Activated B cell treated with CpG ODN at 0.5 μM for 24 hours (primary cell): Measurements from ENCODE around the gene BIRC3. TPM values are rescaled to one million over a fixed set of nuclear protein-coding genes. Genes with fewer than 3 reads are reported as not detected.
"Not testable (repeated sequence)": the region's sequence is repeated elsewhere in the genome, so short reads cannot be mapped to it uniquely, and the experiment has no call there.

Source experiments
- ATAC-seq: fragments of 200-7000 bp; cut with Tn5 transposase; one replicate; pipeline ENCODE4 v1.10.0; 2021; ENCODE audit warnings: low read depth, mild to moderate bottlenecking, moderate library complexity
- CTCF ChIA-PET: fragments of 350-600 bp; sonication (Branson Sonifier 250); formaldehyde crosslinking; loops from one replicate; lab custom pipeline; 2021; ENCODE audit warnings: antibody characterized with exemption; lab: Charles Lee
- POLR2A ChIA-PET: fragments of 350-600 bp; sonication (Branson Sonifier 250); formaldehyde crosslinking; loops from one replicate; lab custom pipeline; 2021; ENCODE audit warnings: antibody characterized with exemption; lab: Charles Lee
- DNase-seq: peaks from one replicate; pipeline ENCODE4 v3.0.0; 2022
- H3K27ac Mint-ChIP-seq: one replicate; pipeline ENCODE4 v1.8.0; 2020; ENCODE audit warnings: mixed read lengths
- H3K27me3 Mint-ChIP-seq: one replicate; pipeline ENCODE4 v1.8.0; 2021; ENCODE audit warnings: mixed read lengths
- H3K36me3 Mint-ChIP-seq: one replicate; pipeline ENCODE4 v1.8.0; 2021; ENCODE audit warnings: low read depth, mixed read lengths
- H3K4me1 Mint-ChIP-seq: one replicate; pipeline ENCODE4 v1.8.0; 2021; ENCODE audit warnings: mixed read lengths
- H3K4me3 Mint-ChIP-seq: one replicate; pipeline ENCODE4 v1.8.0; 2020; ENCODE audit warnings: mild to moderate bottlenecking, mixed read lengths
- H3K9me3 Mint-ChIP-seq: one replicate; pipeline ENCODE4 v1.8.0; 2020; ENCODE audit warnings: mixed read lengths
- intact Hi-C: fragments of 100-400 bp; cut with micrococcal nuclease; formaldehyde crosslinking; loops from one replicate; pipeline ENCODE4 v1.15.1; 2024
- total RNA-seq: library from RNA; stranded (reverse); gene quantifications from 2 replicates; pipeline ENCODE4 v1.2.3, GENCODE V29; 2022
- TF ChIP-seq, protein P1 (sequence below): fragments of 200-600 bp; IDR thresholded peaks from one replicate; pipeline ENCODE4 v1.8.0; 2022; ENCODE audit warnings: antibody characterized with exemption, mild to moderate bottlenecking

BIRC3 gene
- total RNA-seq, 1 donor from 2014 or later: 270 TPM

DNA sequence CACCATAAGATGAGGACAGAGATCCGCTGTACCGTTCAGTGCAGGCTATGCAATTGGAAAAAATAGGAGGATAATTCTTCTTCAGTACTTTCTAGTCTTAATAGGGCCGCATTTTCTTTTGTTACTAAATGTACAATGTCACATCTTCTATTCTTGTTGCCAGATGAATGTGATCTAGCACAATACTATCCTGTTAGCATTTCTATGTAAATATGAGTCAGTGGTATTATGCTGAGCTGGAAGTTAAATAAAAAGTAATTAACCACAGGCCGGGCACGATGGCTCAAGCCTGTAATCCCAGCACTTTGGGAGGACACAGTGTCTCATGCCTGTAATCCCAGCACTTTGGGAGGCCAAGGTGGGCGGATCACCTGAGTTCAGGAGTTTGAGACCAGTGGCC is 24.4 kb upstream of the BIRC3 start:
- ChIA-PET POLR2A (interaction anchor here (0.5 to 14.2 kb wide), 6 partner anchors 21 to 374 kb away, joined by 3 to 424 read pairs (median 6); partner anchors contain the start of genes BIRC2 and BIRC3), CTCF (interaction anchor here (1.2 to 9.6 kb wide), 7 partner anchors 18 to 320 kb away, joined by 3 to 167 read pairs (median 13); partner anchors contain the start of gene BIRC3)
- intact Hi-C loops: no loop called here
- DNase-seq: no peak
- Mint-ChIP-seq H3K27me3 (no peaks in the 10 kb centered on the region), H3K36me3 (no peaks in the 10 kb centered on the region), H3K4me1 (peaks cover 72% of the 10 kb centered on the region), H3K4me3 (no peak overlapping the region), H3K9me3 (no peaks in the 10 kb centered on the region), H3K27ac (peak overlapping the region; percentile 24)
- TF ChIP-seq, protein P1, sequence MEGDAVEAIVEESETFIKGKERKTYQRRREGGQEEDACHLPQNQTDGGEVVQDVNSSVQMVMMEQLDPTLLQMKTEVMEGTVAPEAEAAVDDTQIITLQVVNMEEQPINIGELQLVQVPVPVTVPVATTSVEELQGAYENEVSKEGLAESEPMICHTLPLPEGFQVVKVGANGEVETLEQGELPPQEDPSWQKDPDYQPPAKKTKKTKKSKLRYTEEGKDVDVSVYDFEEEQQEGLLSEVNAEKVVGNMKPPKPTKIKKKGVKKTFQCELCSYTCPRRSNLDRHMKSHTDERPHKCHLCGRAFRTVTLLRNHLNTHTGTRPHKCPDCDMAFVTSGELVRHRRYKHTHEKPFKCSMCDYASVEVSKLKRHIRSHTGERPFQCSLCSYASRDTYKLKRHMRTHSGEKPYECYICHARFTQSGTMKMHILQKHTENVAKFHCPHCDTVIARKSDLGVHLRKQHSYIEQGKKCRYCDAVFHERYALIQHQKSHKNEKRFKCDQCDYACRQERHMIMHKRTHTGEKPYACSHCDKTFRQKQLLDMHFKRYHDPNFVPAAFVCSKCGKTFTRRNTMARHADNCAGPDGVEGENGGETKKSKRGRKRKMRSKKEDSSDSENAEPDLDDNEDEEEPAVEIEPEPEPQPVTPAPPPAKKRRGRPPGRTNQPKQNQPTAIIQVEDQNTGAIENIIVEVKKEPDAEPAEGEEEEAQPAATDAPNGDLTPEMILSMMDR: no peak
- ATAC-seq: no peak

DNA sequence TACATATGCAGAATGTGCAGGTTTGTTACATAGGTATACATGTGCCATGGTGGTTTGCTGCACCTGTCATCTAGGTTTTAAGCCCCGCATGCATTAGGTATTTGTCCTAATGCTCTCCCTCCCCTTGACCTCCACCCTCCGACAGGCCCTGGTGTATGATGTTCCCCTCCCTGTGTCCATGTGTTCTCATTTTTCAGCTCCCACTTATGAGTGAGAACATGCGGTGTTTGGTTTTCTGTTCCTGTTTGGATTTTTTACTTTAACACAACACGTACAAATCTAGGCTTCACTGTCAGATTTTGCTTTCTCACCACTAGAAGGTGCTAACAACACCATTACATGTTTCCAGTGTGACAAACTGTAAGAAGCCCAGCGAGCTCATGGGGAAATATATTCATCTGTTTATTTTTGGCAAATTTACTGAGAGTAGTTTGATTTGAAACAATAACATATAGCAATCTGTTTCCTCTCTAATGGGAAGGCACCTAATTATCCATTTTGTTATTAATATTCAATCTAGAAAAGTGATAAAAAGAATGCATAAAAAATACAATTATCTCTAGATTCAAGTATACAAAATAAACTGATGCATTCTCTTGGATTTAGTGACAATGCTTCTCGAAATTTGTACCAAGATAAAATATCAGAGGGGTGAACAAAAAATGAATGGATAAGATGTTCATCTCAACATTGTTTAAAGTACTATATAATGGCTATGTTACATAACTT is 23.2 kb upstream of the BIRC3 start:
- intact Hi-C loops: loop anchor here (1.0 kb wide), 3 partner anchors 12 to 53 kb away; partner anchors contain the start of genes BIRC2 and BIRC3
- Mint-ChIP-seq H3K36me3 (no peaks in the 10 kb centered on the region), H3K9me3 (no peaks in the 10 kb centered on the region), H3K4me1 (peaks cover 72% of the 10 kb centered on the region), H3K27me3 (no peaks in the 10 kb centered on the region), H3K27ac (peak overlapping the region; percentile 94), H3K4me3 (peak overlapping the region; percentile 84)
- ChIA-PET CTCF (interaction anchor here (0.9 to 9.6 kb wide), 15 partner anchors 17 to 319 kb away, joined by 3 to 167 read pairs (median 7); partner anchors contain the start of gene BIRC3), POLR2A (interaction anchor here (0.6 to 14.2 kb wide), 16 partner anchors 9 to 372 kb away, joined by 3 to 424 read pairs (median 3); partner anchors contain the start of genes BIRC2 and BIRC3)
- TF ChIP-seq, protein P1: no peak
- peak; percentile 91 for ATAC-seq
- DNase-seq: peak; percentile 26

DNA sequence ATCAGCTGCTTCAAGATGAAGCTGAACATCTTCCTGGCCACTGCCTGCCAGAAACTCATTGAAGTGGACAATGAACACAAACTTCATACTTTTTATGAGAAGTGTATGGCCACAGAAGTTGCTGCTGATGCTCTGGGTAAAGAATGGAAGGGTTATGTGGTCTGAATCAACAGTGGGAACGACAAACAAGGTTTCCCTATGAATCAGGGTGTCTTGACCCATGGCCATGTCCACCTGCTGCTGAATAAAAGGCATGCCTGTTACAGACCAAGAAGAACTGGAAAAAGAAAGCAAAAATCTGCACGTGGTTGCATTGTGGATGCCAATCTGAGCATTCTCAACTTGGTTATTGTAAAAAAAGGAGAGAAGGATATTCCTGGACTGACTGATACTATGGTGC is 22.2 kb upstream of the BIRC3 start:
- intact Hi-C loops: no loop called here
- Mint-ChIP-seq H3K9me3 (no peaks in the 10 kb centered on the region), H3K4me3 (peak overlapping the region; percentile 67), H3K27me3 (no peaks in the 10 kb centered on the region), H3K27ac (peak overlapping the region; percentile 94), H3K36me3 (no peaks in the 10 kb centered on the region), H3K4me1 (peaks cover 74% of the 10 kb centered on the region)
- TF ChIP-seq, protein P1: no peak
- POLR2A ChIA-PET: interaction anchor here (0.6 to 14.2 kb wide), 12 partner anchors 8 to 316 kb away, joined by 3 to 424 read pairs (median 4); partner anchors contain the start of genes BIRC2 and BIRC3
- ATAC-seq (no peak), DNase-seq (no peak)
- CTCF ChIA-PET: interaction anchor here (0.5 to 9.6 kb wide), 12 partner anchors 16 to 372 kb away, joined by 3 to 167 read pairs (median 8); partner anchors contain the start of gene BIRC3

DNA sequence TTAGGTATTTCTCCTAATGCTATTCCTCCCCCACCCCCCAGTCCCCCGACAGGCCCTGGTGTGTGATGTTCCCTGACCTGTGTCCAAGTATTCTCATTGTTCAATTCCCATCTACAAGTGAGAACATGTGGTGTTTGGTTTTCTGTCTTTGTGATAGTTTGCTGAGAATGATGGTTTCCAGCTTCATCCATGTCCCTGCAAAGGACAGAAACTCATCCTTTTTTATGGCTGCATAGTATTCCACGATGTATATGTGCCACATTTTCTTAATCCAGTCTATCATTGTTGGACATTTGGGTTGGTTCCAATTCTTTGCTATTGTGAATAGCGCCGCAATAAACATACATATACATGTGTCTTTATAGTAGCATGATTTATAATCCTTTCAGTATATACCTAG is 20.5 kb upstream of the BIRC3 start:
- intact Hi-C loops, H3K9me3 Mint-ChIP-seq, DNase-seq, H3K36me3 Mint-ChIP-seq, H3K4me3 Mint-ChIP-seq, ATAC-seq, H3K27me3 Mint-ChIP-seq: not testable (repeated sequence)
- Mint-ChIP-seq H3K4me1 (peaks cover 86% of the 10 kb centered on the region), H3K27ac (peak overlapping the region; percentile 30)
- POLR2A ChIA-PET: interaction anchor here (14.2 kb wide), 1 partner anchor 17 kb away, joined by 424 read pairs; the partner anchor contains the start of gene BIRC3
- CTCF ChIA-PET: interaction anchor here (5.2 to 9.6 kb wide), 2 partner anchors 14 to 23 kb away, joined by 98 to 167 read pairs; partner anchors contain the start of gene BIRC3

DNA sequence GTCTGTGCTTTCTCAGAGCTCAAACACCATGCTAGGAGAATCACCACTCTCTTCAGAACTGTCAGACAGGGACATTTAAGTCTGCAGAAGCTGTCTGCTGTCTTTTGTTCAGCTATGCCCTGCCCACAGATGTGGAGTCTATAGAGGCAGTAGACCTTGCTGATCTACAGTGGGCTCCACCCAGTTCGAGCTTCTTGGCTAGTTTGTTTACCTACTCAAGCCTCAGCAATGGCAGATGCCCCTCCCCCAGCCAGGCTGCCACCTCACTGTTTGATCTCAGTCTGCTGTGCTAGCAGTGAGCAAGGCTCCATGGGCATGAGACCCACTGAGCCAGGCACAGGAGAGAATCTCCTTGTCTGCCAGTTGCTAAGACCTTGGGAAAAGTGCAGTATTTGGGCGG is 16.4 kb upstream of the BIRC3 start:
- intact Hi-C loops, H3K9me3 Mint-ChIP-seq, CTCF ChIA-PET, H3K27me3 Mint-ChIP-seq, DNase-seq: not testable (repeated sequence)
- H3K4me3 Mint-ChIP-seq: peak overlapping the region; percentile 15
- POLR2A ChIA-PET: interaction anchor here (0.5 to 14.2 kb wide), 3 partner anchors 13 to 87 kb away, joined by 3 to 424 read pairs (median 3); partner anchors contain the start of gene BIRC3
- peak overlapping the region; percentile 85 for H3K27ac Mint-ChIP-seq
- H3K36me3 Mint-ChIP-seq: peaks cover 10% of the 10 kb centered on the region
- peak; percentile 58 for ATAC-seq
- H3K4me1 Mint-ChIP-seq: peaks cover 89% of the 10 kb centered on the region
